Measurements from ENCODE around the gene MAB21L1. TPM values are rescaled to one million over a fixed set of nuclear protein-coding genes. Genes with fewer than 3 reads are reported as not detected.

MAB21L1 gene
- total RNA-seq, 1 donor from 2014 or later = 48.7 TPM

GRCh38 chr13:35455022-35455421, 21.5 kb downstream of the MAB21L1 start:
- Mint-ChIP-seq H3K4me1 (ENCODE audit: low read depth, unreplicated experiment) (no peaks in the 10 kb centered on the region), H3K27ac (ENCODE audit: unreplicated experiment) (no peak overlapping the region), H3K36me3 (ENCODE audit: unreplicated experiment) (no peaks in the 10 kb centered on the region), H3K9me3 (ENCODE audit: unreplicated experiment) (no peaks in the 10 kb centered on the region), H3K27me3 (ENCODE audit: unreplicated experiment) (peaks cover 2% of the 10 kb centered on the region), H3K4me3 (ENCODE audit: unreplicated experiment) (no peak overlapping the region)
- no peak for DNase-seq
- TF ChIP-seq CTCF (IDR thresholded peaks at IDR 0.05; ENCODE audit: partially characterized antibody, unreplicated experiment) = no peak

DNA sequence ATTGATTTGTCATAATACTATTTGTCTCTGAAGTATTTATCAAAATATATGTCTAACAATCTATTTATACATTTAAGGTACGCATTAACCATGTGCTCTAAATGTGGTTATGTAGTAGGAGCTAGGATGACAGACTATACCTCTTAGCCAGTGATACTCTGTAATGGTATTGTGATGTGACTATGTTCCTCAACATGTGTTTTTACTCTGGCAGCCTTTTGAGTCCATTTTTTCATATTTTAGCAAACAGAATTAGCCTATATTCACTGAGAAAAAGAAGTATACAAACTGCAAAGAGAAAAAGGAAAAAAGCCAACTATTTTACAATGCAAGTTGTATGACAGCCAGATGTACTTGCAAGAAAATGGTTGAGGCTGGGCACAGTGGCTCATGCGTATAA, 26.7 kb downstream of the MAB21L1 start:
- Mint-ChIP-seq H3K27ac (ENCODE audit: unreplicated experiment) (no peak overlapping the region), H3K9me3 (ENCODE audit: unreplicated experiment) (no peaks in the 10 kb centered on the region), H3K4me1 (ENCODE audit: low read depth, unreplicated experiment) (peaks cover 3% of the 10 kb centered on the region), H3K36me3 (ENCODE audit: unreplicated experiment) (no peaks in the 10 kb centered on the region), H3K4me3 (ENCODE audit: unreplicated experiment) (no peak overlapping the region), H3K27me3 (ENCODE audit: unreplicated experiment) (no peaks in the 10 kb centered on the region)
- DNase-seq = no peak
- no peak for TF ChIP-seq CTCF (IDR thresholded peaks at IDR 0.05; ENCODE audit: partially characterized antibody, unreplicated experiment)

GRCh38 chr13:35448465-35448864, 28.0 kb downstream of the MAB21L1 start:
- Mint-ChIP-seq H3K9me3 (ENCODE audit: unreplicated experiment) (no peaks in the 10 kb centered on the region), H3K4me1 (ENCODE audit: low read depth, unreplicated experiment) (peaks cover 3% of the 10 kb centered on the region), H3K27ac (ENCODE audit: unreplicated experiment) (peak overlapping the region; percentile 10), H3K36me3 (ENCODE audit: unreplicated experiment) (no peaks in the 10 kb centered on the region), H3K4me3 (ENCODE audit: unreplicated experiment) (no peak overlapping the region), H3K27me3 (ENCODE audit: unreplicated experiment) (no peaks in the 10 kb centered on the region)
- no peak for DNase-seq
- TF ChIP-seq CTCF (IDR thresholded peaks at IDR 0.05; ENCODE audit: partially characterized antibody, unreplicated experiment) = no peak

Data from glutamatergic neuron (in vitro differentiated cells).